HepG2 (cell line): ENCODE data around the gene PSMC5.

Experiments
- CTCF ChIP-seq: sonication (generic); formaldehyde crosslinking; IDR thresholded peaks from 2 replicates; pipeline ENCODE4 v1.5.0; 2020; ENCODE audit warnings: mild to moderate bottlenecking, missing genetic modification reagents, moderate library complexity
- HMGXB4 ChIP-seq, 2 experiments: sonication (generic) in 1 of 2; formaldehyde crosslinking in 1 of 2; IDR thresholded peaks; 2 replicates each; pipeline versions ENCODE4 v1.4.0 to v1.6.1; 2018 to 2020; ENCODE audit warnings: missing genetic modification reagents in 2 of 2, borderline replicate concordance in 1 of 2, low read depth in 1 of 2, mild to moderate bottlenecking in 1 of 2, missing biosample characterization in 1 of 2
- HOXA9 ChIP-seq: sonication (generic); formaldehyde crosslinking; IDR thresholded peaks from 2 replicates; pipeline ENCODE4 v1.8.1; 2022; ENCODE audit warnings: missing genetic modification reagents, mild to moderate bottlenecking, moderate library complexity, borderline replicate concordance
- KDM5A ChIP-seq: fragments of 200-600 bp; sonication (generic); IDR thresholded peaks from 2 replicates; pipeline ENCODE4 v1.7.0; 2018; ENCODE audit warnings: antibody characterized with exemption, mild to moderate bottlenecking, low read length, borderline replicate concordance
- PITX1 ChIP-seq: sonication (generic); formaldehyde crosslinking; IDR thresholded peaks from 2 replicates; pipeline ENCODE4 v1.5.1; 2020; ENCODE audit warnings: mild to moderate bottlenecking, missing genetic modification reagents
- PLRG1 ChIP-seq: fragments of 450-650 bp; conservative IDR thresholded peaks from 2 replicates; pipeline ENCODE4 v1.6.1; 2016
- POLR2A ChIP-seq, 2 experiments: IDR thresholded peaks; 2 replicates each; pipeline ENCODE4 v1.6.1; 2011; ENCODE audit warnings: low read depth in 2 of 2, low read length in 2 of 2, mild to moderate bottlenecking in 1 of 2, moderate library complexity in 1 of 2; ENCODE audit not compliant: insufficient read depth in 1 of 2
- SIX4 ChIP-seq: sonication (generic); formaldehyde crosslinking; IDR thresholded peaks from 2 replicates; pipeline ENCODE4 v1.4.0; 2020; ENCODE audit warnings: missing genetic modification reagents
- ZBTB20 ChIP-seq: sonication (generic); formaldehyde crosslinking; IDR thresholded peaks from 2 replicates; pipeline ENCODE4 v1.8.1; 2023; ENCODE audit warnings: missing genetic modification reagents, low read depth, mild to moderate bottlenecking, borderline replicate concordance
- ZNF207 ChIP-seq: fragments of 450-650 bp; IDR thresholded peaks from 2 replicates; pipeline ENCODE4 v1.6.1; 2016; ENCODE audit warnings: antibody characterized with exemption, borderline replicate concordance
- ZNF317 ChIP-seq: sonication (generic); formaldehyde crosslinking; IDR thresholded peaks from 2 replicates; pipeline ENCODE4 v1.5.0; 2020; ENCODE audit warnings: mild to moderate bottlenecking, missing genetic modification reagents

GRCh38 chr17:63838631-63839171 lies 11.5 kb downstream of the PSMC5 start:
- TF ChIP-seq PITX1, result no peak
- TF ChIP-seq ZNF317 (CRISPR knock-in tag), result no peak
- no peak for TF ChIP-seq HOXA9 (CRISPR knock-in tag)
- TF ChIP-seq POLR2A (IDR thresholded peaks at IDR 0.05; ENCODE audit: insufficient read depth in 1 of 2, low read depth in 2 of 2, low read length in 2 of 2), result no peak
- TF ChIP-seq ZBTB20 (CRISPR knock-in tag), result no peak
- TF ChIP-seq HMGXB4 (CRISPR knock-in tag; IDR thresholded peaks at IDR 0.05; ENCODE audit: borderline replicate concordance in 1 of 2, low read depth in 1 of 2), result no peak
- TF ChIP-seq CTCF (CRISPR knock-in tag), result no peak
- no peak for TF ChIP-seq SIX4 (CRISPR knock-in tag)
- no peak for TF ChIP-seq PLRG1
- no peak for TF ChIP-seq KDM5A
- no peak for TF ChIP-seq ZNF207
